Eye (tissue), 1 donor: ENCODE data around the gene RXRA.
A peak's percentile ranks its signal among the peaks of the same experiment; 100 is the strongest.

Experiments used
- DNase-seq: peaks from one replicate; pipeline ENCODE4 v3.0.0-alpha.2; 2015

Gene RXRA

GRCh38 chr9:134325813-134326723, at the start of gene RXRA:
Gene RXRA, plus strand, starts transcription at chr9:134326455. Its CDS starts 177 bp downstream, at chr9:134326632.
- DNase-seq: peak; percentile 91

- no peak for DNase-seq
These were observed 48.0 kb upstream of the RXRA start for GRCh38 chr9:134278286-134278685.

DNA sequence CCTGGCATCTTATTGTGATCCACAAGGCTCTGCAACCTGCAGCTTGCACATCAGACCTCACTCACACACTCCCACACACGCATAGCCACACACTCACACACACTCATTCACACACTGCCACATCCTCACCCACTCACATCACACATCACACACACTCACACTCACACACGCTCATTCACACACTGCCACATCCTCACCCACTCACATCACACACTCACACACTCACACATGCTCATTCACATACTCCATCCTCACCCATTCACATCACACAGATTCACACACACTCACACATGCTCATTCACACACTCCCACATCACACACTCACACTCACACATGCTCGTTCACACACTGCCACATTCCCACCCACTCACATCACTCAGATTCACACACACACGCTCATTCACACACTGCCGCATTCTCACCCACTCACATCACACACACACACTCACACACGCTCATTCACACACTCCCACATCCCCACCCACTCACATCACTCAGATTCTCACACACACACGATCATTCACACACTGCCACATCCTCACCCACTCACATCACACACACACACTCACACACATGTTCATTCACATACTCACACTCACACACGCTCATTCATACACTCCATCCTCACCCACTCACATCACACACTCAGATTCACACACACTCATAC, 47.1 kb upstream of the RXRA start:
- no peak for DNase-seq

GRCh38 chr9:134282138-134282650, 44.1 kb upstream of the RXRA start:
- no peak for DNase-seq

DNA sequence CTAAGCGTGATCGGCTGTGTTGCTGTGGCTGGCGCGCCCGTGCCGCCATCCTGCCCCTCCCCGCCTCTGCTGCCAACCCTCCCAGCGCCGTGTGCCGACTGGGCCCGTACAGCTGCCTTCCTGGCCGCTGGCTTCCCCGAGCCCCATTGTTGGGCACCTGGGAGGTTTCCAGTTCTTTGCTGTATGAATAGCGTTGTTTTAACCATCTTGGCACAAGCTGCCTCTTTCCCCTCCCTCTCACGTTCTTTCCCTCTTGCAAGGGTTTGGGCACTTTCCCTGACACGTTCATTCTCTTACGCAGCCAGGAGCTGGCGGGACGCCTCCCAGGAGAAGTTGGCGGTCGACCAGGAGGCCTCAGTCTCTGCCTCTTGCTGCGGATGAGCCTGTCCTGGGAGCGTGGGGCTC, 43.1 kb upstream of the RXRA start:
- peak; percentile 76 for DNase-seq

DNA sequence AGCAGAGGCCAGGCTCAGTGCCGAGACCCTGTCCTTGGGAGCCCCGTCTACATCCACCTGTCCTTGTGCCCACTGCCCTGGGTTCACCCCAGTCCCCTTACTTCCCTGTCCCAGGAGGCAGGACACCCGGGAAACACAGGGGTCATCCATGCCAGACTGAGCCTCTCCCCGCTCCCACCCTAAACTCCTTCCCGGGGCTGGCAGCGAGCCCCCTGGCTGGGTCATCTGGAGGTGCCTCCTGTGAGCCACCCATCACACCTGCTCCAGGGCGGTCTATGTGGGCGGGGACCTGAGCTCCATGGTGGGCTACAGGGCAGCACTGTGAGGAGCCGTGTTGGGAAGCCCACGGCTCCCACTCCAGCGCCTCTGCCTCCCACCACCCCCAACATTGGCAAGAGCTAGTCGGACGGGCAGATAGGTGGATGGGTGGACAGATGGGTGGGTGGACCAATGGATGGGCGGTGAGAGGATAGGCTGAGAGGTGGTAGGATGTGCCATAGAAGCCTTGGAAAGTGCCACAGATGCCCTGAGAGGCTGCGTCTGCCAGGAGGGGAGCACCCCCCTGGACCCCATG, 42.5 kb upstream of the RXRA start:
- no peak for DNase-seq

GRCh38 chr9:134284273-134284672, 42.0 kb upstream of the RXRA start:
- DNase-seq: no peak

DNA sequence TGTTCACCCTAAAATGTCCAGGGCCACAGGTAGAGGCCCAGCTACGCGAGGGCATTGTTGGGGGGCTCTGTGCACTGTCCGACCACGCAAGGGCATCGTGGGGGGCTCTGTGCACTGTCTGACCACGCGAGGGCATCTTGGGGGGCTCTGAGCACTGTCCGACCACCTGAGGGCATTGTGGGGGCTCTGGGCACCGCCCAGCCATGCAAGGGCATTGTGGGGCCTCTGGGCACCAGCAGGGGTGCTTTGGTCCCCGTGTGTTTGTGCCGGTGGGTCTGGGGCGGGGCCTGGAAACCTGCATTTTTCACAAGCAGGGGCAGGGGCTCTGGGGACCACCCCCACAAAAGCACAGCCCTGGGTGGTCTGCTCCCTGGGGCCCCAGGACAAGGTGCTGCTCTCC, 41.5 kb upstream of the RXRA start:
- no peak for DNase-seq

DNA sequence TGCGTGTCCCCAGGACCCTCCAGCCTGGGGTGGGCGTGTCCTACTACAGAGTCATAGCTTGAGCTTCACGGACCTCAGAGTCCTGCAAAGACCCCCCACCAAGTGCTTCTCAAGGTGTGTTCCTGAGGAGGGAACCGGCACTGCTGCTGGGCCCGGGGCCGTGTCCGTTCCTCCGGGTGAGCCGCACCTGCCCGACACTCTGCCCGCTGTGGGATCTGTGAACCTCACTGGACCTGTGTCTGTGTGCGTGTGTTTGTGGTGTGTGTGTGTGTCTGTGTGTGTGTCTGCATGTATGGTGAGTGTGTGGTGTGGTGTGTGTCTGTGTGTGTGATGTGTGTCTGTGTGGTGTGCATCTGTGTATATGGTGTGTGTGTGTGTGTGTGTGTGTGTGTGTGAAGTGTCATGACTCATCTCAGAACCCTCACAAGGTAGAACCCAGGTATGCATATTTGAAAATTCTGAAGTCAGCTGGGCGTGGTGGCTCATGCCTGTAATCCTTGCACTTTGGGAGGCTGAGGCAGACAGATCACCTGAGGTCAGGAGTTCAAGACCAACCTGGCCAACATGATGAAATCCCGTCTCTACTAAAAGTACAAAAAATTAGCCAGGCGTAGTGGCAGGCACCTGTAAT, 40.9 kb upstream of the RXRA start:
- DNase-seq: no peak

DNA sequence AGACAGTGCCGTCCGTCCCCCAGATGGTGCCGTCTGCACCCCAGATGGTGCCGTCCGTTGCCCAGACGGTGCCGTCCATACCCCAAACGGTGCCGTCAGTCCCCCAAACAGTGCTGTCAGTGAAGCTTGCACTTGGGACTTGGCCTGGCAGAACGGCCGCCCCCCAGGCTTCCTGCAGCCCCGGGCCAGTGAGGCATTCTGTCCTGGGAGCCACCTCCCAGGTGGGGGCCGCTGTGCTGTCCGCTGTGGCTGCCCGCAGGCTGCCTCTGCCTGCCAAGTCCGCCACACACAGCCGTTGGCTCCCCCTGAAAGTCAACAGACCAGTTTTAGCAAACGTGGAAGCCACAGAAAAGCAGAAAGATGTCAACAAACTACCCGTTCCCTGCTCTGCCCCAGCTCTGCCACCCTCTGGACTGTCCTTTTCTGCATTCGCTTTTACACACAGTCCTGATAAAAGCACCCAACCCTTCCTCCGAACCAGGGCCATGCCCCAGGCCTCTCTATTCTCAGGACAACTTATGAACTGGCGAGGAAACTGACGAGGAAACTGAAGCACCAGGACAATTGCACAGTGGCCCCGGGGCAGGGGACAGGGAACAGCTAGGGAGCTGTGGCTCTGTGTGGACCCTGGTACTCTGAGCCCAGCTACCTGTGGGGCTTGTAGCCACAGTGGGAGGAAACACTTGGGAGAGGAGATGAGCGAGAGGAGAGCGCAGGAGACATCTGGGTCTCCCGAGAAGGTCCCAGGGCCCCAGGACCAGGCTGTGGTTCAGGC, 39.6 kb upstream of the RXRA start:
- no peak for DNase-seq

DNA sequence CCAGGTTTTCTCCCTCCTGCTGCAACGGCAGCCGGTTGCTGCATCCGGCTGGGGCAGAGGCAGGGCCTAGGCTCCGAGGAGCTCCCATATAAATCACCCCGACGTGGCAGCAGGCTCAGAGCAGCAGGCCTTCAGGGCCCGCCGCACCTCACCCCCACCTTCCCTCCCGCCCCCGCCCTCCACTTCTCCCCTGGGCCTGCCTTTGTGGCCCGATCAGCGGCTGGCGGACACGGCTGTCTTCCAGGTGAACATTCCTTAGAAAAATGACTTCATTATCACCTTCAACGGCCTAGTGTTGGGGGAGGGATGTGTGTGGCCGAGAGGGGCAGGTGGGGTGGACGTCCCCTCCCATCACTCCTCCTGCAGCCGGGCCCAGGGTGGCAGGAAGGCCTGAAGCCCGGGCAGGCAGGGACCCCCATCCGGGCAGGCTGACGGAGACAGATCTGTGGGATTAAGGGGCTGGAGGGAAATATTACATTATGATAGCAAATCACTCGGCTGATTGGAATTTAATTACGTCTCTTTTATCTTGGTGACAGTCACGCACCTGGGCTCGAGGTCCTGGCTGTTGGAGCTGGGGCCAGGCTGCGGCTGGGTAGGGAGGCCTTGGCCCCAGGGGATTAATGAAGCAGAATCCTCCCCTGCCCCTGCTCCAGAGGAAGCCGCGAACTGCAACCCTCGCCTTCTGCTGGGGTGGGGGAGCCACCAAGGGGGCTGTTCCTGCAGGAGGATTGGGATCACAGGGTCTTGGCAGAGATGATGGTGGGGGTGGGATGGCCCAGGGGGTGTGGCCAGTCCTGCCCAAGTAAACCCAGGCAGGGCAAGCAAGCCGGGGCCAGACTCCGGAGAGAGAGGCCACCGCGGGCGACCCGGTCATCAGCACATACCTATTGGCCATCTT, 38.4 kb upstream of the RXRA start:
- no peak for DNase-seq

DNA sequence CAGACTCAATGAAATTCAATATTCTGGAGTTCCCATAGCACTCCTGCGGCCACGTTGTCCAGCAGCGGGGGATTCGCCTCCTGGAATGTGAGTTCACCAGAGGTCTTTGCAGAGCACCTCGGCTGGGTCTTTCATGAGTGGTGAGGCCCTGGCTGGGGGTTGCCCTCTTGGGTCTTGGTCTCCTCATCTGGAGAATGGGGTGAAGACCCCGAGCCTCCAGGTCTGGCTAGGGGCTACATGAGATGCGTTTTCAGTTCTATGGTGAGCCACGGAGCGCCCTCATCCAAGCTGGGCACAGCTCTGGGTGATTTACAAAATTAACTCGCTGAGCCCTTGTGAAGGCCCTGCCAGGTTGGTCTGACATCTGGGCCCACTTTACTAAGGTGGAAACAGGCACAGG, 37.5 kb upstream of the RXRA start:
- no peak for DNase-seq

- DNase-seq: no peak
These were observed 36.9 kb upstream of the RXRA start for GRCh38 chr9:134289241-134289875.

- DNase-seq: no peak
These were observed 35.4 kb upstream of the RXRA start for GRCh38 chr9:134290603-134291451.

GRCh38 chr9:134291452-134291881, 34.8 kb upstream of the RXRA start:
- no peak for DNase-seq

DNA sequence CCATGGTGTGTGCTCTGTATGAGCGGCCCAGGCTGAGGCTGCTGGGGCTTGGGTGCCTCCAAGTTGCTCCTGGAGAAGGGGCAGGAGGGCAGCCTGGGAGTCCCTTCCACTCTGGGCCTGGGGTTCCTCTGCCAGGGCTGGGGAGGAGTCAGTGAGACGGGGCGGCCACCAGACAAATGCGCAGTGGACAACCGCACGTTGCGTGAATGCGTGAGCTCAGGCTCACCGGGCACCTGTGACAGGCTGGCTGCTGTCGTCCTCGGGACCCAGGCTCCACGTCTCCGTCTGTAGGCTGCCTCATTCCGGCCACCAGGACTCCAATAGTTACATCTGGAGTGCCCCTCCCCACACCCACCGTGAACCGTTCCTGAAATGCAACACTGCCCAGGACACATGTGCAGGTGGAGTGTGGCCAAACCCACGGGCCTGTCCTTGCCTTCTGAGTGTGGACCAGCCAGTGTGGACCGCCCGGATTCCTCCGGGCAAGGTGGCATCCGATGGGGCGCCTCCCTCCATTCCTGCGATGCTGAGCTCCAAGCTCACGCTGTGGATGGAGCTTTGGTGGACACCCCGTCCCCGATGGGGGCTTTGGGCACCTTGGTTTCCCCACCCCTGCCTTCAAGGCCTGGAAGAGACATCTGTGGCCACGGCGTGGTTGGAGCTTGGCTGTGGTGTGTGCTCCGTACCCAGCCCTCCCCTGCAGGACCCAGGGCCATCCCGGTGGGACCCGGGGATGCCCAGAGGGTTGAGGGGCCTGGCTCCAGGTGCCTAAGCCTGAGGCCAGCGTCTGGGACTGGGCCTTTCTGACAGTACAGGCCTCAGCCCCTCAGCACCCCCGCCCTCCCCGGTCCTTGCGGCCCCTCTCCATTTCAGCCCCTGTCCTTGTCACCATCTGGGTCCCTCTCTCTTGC, 34.0 kb upstream of the RXRA start:
- no peak for DNase-seq

GRCh38 chr9:134293031-134293521, 33.2 kb upstream of the RXRA start:
- no peak for DNase-seq

- peak; percentile 73 for DNase-seq
These were observed 32.6 kb upstream of the RXRA start for GRCh38 chr9:134293611-134294152.
